SK-N-SH (cell line): ENCODE measurements around the gene MGME1. TPM values are rescaled to one million over a fixed set of nuclear protein-coding genes. Genes with fewer than 3 reads are reported as not detected.

ENCODE experiments used
- CTCF ChIA-PET: fragments of 300-600, 350-600 bp; formaldehyde crosslinking; extraction: SDS; loops from one replicate; lab custom pipeline; 2021; lab: Yijun Ruan, JAX
- POLR2A ChIA-PET: fragments of 350-600 bp; sonication (Branson Sonifier 250); formaldehyde crosslinking; extraction: SDS; loops from one replicate; lab custom pipeline; 2020; ENCODE audit warnings: antibody characterized with exemption, inconsistent platforms; lab: Yijun Ruan, JAX
- DNase-seq: peaks from one replicate; pipeline ENCODE4 v3.0.0; 2012
- H2AFZ ChIP-seq: fragments of 200-600 bp; sonication (generic); 2 replicates; pipeline ENCODE4 v1.8.1; 2016; ENCODE audit warnings: antibody characterized with exemption, mild to moderate bottlenecking, low read depth
- H3F3A ChIP-seq: fragments of 200-600 bp; sonication (generic); replicated peaks from 2 replicates; pipeline ENCODE3; 2016; ENCODE audit warnings: antibody characterized with exemption, mild to moderate bottlenecking; ENCODE audit not compliant: insufficient read depth
- H3K27ac ChIP-seq, 2 experiments: fragments of 200-500 bp in 1 of 2; fragments of 200-600 bp in 1 of 2; sonication (Bioruptor generic) in 1 of 2; sonication (generic), shearing (Covaris generic) in 1 of 2; 2 replicates each; pipeline versions ENCODE4 v1.5.1 to v1.6.1; 2014 to 2016; ENCODE audit warnings: low read depth in 2 of 2, inconsistent platforms in 1 of 2, low read length in 1 of 2, mild to moderate bottlenecking in 1 of 2, mixed read lengths in 1 of 2
- H3K27me3 ChIP-seq: fragments of 200-600 bp; sonication (generic), shearing (Covaris generic); 2 replicates; pipeline ENCODE4 v1.6.1; 2016; ENCODE audit warnings: mixed run types; ENCODE audit not compliant: insufficient read depth
- H3K36me3 ChIP-seq, 2 experiments: fragments of 200-500 bp in 1 of 2; fragments of 200-600 bp in 1 of 2; sonication (Bioruptor generic) in 1 of 2; sonication (generic) in 1 of 2; replicated peaks in 1 of 2; 2 replicates each; pipeline versions ENCODE3 to v1.5.1; 2014 to 2016; ENCODE audit warnings: low read length in 1 of 2, mild to moderate bottlenecking in 1 of 2; ENCODE audit not compliant: insufficient read depth in 2 of 2, control insufficient read depth in 1 of 2
- H3K4me1 ChIP-seq, 2 experiments: fragments of 200-500 bp in 1 of 2; fragments of 200-600 bp in 1 of 2; sonication (Bioruptor generic) in 1 of 2; sonication (generic), shearing (Covaris generic) in 1 of 2; 2 replicates each; pipeline versions ENCODE4 v1.5.1 to v1.6.1; 2014 to 2016; ENCODE audit warnings: low read depth in 1 of 2, low read length in 1 of 2, mixed run types in 1 of 2; ENCODE audit not compliant: insufficient read depth in 2 of 2, control insufficient read depth in 1 of 2
- H3K4me2 ChIP-seq: fragments of 200-600 bp; sonication (generic), shearing (Covaris generic); 2 replicates; pipeline ENCODE4 v1.6.1; 2017; ENCODE audit warnings: mixed run types
- H3K4me3 ChIP-seq, 2 experiments: fragments of 200-500 bp in 1 of 2; fragments of 200-600 bp in 1 of 2; sonication (Bioruptor generic) in 1 of 2; sonication (generic), shearing (Covaris generic) in 1 of 2; 2 replicates each; pipeline versions ENCODE4 v1.5.1 to v1.8.1; 2014 to 2016; ENCODE audit warnings: low read depth in 2 of 2, inconsistent platforms in 1 of 2, low read length in 1 of 2, mild to moderate bottlenecking in 1 of 2, mixed read lengths in 1 of 2, moderate library complexity in 1 of 2
- H3K79me2 ChIP-seq: fragments of 200-600 bp; sonication (generic); 2 replicates; pipeline ENCODE4 v1.8.1; 2017; ENCODE audit warnings: mild to moderate bottlenecking; ENCODE audit not compliant: insufficient read depth
- H3K9ac ChIP-seq: fragments of 200-600 bp; sonication (generic); 2 replicates; pipeline ENCODE4 v1.6.1; 2017; ENCODE audit warnings: mixed run types
- H3K9me2 ChIP-seq: fragments of 200-600 bp; sonication (generic); 2 replicates; pipeline ENCODE4 v1.6.1; 2017; ENCODE audit warnings: mixed run types
- H3K9me3 ChIP-seq: fragments of 200-600 bp; sonication (generic); 2 replicates; pipeline ENCODE4 v1.6.1; 2017; ENCODE audit warnings: mixed run types, mild to moderate bottlenecking, moderate library complexity
- H4K20me1 ChIP-seq: fragments of 200-600 bp; sonication (generic); 2 replicates; pipeline ENCODE4 v1.6.1; 2017; ENCODE audit warnings: mild to moderate bottlenecking, mixed run types; ENCODE audit not compliant: insufficient read depth
- CHD2 ChIP-seq: fragments of 150-350 bp; IDR thresholded peaks from 2 replicates; pipeline ENCODE4 v1.6.1; 2018; ENCODE audit warnings: low read length; ENCODE audit not compliant: partially characterized antibody
- EZH2phosphoT487 ChIP-seq: fragments of 200-600 bp; sonication (generic); IDR thresholded peaks from 2 replicates; pipeline ENCODE4 v1.6.1; 2017; ENCODE audit warnings: low read depth, mixed run types, mild to moderate bottlenecking, antibody characterized with exemption, moderate library complexity, borderline replicate concordance
- FOSL2 ChIP-seq: IDR thresholded peaks from 2 replicates; pipeline ENCODE4 v1.4.0; 2012; ENCODE audit warnings: low read depth, mild to moderate bottlenecking, moderate library complexity, borderline replicate concordance
- FOXJ3 ChIP-seq: sonication (generic); formaldehyde crosslinking; IDR thresholded peaks from 2 replicates; pipeline ENCODE4 v1.5.1; 2020; ENCODE audit warnings: mild to moderate bottlenecking, missing genetic modification reagents
- FOXM1 ChIP-seq: IDR thresholded peaks from 2 replicates; pipeline ENCODE4 v1.4.0; 2012; ENCODE audit warnings: low read depth, mild to moderate bottlenecking
- GATA2 ChIP-seq: sonication (generic); formaldehyde crosslinking; IDR thresholded peaks from 2 replicates; pipeline ENCODE4 v1.5.0; 2020; ENCODE audit warnings: mild to moderate bottlenecking, missing genetic modification reagents
- JUND ChIP-seq: IDR thresholded peaks from 2 replicates; pipeline ENCODE4 v1.4.0; 2012
- MEF2A ChIP-seq: IDR thresholded peaks from 2 replicates; pipeline ENCODE4 v1.4.0; 2012; ENCODE audit warnings: low read depth, borderline replicate concordance
- MXI1 ChIP-seq: IDR thresholded peaks from 2 replicates; pipeline ENCODE4 v1.6.1; 2012; ENCODE audit warnings: mild to moderate bottlenecking, low read depth, low read length, improper control_type of control experiment
- NFIC ChIP-seq: IDR thresholded peaks from 2 replicates; pipeline ENCODE4 v1.4.0; 2012; ENCODE audit warnings: borderline replicate concordance
- NRF1 ChIP-seq: IDR thresholded peaks from 2 replicates; pipeline ENCODE4 v1.6.1; 2012; ENCODE audit warnings: low read depth, mild to moderate bottlenecking, low read length
- RCOR1 ChIP-seq: fragments of 150-350 bp; IDR thresholded peaks from 2 replicates; pipeline ENCODE4 v1.6.1; 2017; ENCODE audit warnings: antibody characterized with exemption, low read length
- RFX5 ChIP-seq: IDR thresholded peaks from 2 replicates; pipeline ENCODE4 v1.6.1; 2012; ENCODE audit warnings: mild to moderate bottlenecking, improper control_type of control experiment, low read length
- SMC3 ChIP-seq: IDR thresholded peaks from 2 replicates; pipeline ENCODE4 v1.6.1; 2012; ENCODE audit warnings: low read depth, low read length, improper control_type of control experiment
- TAF1 ChIP-seq: IDR thresholded peaks from 2 replicates; pipeline ENCODE4 v1.6.1; 2012; ENCODE audit warnings: low read depth, mild to moderate bottlenecking, low read length, moderate library complexity, borderline replicate concordance
- WGBS: methylation state at CpG from one replicate; pipeline ENCODE4 v1.1.6; 2017; ENCODE audit warnings: low lambda C conversion rate; 5-methylcytosine and 5-hydroxymethylcytosine counted together
- polyA plus RNA-seq, 3 experiments: library from polyadenylated mRNA; depleted of rRNA; stranded (reverse); fragments of >200 nt; gene quantifications; 2 replicates each; pipeline ENCODE4 v1.2.3, GENCODE V29; 2012
- TF ChIP-seq, protein P1 (sequence below): fragments of 150-350 bp; IDR thresholded peaks from 2 replicates; pipeline ENCODE4 v1.6.1; 2017; ENCODE audit warnings: antibody characterized with exemption, low read length, low read depth, borderline replicate concordance
- TF ChIP-seq, protein P2 (sequence below): IDR thresholded peaks from 2 replicates; pipeline ENCODE4 v1.4.0; 2012; ENCODE audit warnings: low read depth, borderline replicate concordance
- TF ChIP-seq, protein P3 (sequence below): fragments of 150-350 bp; IDR thresholded peaks from 2 replicates; pipeline ENCODE4 v1.6.1; 2016; ENCODE audit warnings: mild to moderate bottlenecking, low read depth, low read length
- TF ChIP-seq, protein P4 (sequence below): fragments of 200-600 bp; sonication (generic); IDR thresholded peaks from 2 replicates; pipeline ENCODE4 v1.6.1; 2017; ENCODE audit warnings: antibody characterized with exemption, mild to moderate bottlenecking, moderate library complexity

The MGME1 gene
- polyA plus RNA-seq, 1 of the 3 experiments (the other 2 are of a cell fraction), result 7.9 TPM

DNA sequence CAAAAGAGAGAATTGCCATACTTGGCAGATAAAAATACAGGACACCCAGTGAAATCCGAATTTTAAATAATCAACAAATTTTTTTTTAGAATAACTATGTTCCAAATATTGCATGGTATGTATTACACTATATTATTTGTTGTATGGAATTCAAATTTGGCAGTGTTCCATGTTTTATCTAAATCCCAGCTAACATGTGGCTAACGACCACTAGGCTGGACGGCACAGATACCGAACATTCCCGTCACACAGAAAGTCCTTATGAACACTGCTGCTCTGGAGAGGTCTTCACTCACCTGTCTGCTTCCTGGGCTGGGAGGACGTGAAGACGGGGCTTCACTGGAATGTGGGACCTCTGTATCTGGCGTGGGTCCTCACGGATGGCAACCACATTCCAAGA is 33.1 kb upstream of the MGME1 start:
- ChIA-PET CTCF (interaction anchor here (1.0 to 7.0 kb wide), 5 partner anchors 41 to 399 kb away, joined by 3 to 75 read pairs (median 3); partner anchors contain the start of gene RRBP1), POLR2A (no interaction called here)
- no peaks in the 10 kb centered on the region for H4K20me1 ChIP-seq
- peaks cover 0 to 7% of the 10 kb centered on the region in 2 experiments for H3K36me3 ChIP-seq
- H3K4me2 ChIP-seq, result no peak overlapping the region
- WGBS, result 90% methylated on average over 8 of the region's 9 CpGs
- H3K79me2 ChIP-seq, result no peaks in the 10 kb centered on the region
- H3K4me1 ChIP-seq, result peaks cover 0 to 11% of the 10 kb centered on the region in 2 experiments; a peak in 1 of 4 replicates
- DNase-seq, result no peak
- H3K9me3 ChIP-seq, result no peaks in the 10 kb centered on the region
- H3K27me3 ChIP-seq, result no peaks in the 10 kb centered on the region
- H3K4me3 ChIP-seq, result no peak overlapping the region
- H3K9ac ChIP-seq, result no peak overlapping the region
- TF ChIP-seq GATA2, result no peak
- no peak for TF ChIP-seq CHD2
- TF ChIP-seq TAF1, result no peak
- TF ChIP-seq EZH2phosphoT487, result no peak
- no peak for TF ChIP-seq RFX5
- TF ChIP-seq, protein P1, sequence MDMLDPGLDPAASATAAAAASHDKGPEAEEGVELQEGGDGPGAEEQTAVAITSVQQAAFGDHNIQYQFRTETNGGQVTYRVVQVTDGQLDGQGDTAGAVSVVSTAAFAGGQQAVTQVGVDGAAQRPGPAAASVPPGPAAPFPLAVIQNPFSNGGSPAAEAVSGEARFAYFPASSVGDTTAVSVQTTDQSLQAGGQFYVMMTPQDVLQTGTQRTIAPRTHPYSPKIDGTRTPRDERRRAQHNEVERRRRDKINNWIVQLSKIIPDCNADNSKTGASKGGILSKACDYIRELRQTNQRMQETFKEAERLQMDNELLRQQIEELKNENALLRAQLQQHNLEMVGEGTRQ, result no peak
- TF ChIP-seq, protein P2, sequence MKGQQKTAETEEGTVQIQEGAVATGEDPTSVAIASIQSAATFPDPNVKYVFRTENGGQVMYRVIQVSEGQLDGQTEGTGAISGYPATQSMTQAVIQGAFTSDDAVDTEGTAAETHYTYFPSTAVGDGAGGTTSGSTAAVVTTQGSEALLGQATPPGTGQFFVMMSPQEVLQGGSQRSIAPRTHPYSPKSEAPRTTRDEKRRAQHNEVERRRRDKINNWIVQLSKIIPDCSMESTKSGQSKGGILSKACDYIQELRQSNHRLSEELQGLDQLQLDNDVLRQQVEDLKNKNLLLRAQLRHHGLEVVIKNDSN, result no peak
- TF ChIP-seq NFIC, result no peak
- no peak for TF ChIP-seq FOXM1
- TF ChIP-seq JUND, result no peak
- no peak for TF ChIP-seq NRF1
- TF ChIP-seq MXI1, result no peak
- no peak for TF ChIP-seq MEF2A
- TF ChIP-seq FOSL2, result no peak
- TF ChIP-seq, protein P3, sequence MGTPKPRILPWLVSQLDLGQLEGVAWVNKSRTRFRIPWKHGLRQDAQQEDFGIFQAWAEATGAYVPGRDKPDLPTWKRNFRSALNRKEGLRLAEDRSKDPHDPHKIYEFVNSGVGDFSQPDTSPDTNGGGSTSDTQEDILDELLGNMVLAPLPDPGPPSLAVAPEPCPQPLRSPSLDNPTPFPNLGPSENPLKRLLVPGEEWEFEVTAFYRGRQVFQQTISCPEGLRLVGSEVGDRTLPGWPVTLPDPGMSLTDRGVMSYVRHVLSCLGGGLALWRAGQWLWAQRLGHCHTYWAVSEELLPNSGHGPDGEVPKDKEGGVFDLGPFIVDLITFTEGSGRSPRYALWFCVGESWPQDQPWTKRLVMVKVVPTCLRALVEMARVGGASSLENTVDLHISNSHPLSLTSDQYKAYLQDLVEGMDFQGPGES, result no peak
- no peak for TF ChIP-seq SMC3
- TF ChIP-seq RCOR1, result no peak
- TF ChIP-seq, protein P4, sequence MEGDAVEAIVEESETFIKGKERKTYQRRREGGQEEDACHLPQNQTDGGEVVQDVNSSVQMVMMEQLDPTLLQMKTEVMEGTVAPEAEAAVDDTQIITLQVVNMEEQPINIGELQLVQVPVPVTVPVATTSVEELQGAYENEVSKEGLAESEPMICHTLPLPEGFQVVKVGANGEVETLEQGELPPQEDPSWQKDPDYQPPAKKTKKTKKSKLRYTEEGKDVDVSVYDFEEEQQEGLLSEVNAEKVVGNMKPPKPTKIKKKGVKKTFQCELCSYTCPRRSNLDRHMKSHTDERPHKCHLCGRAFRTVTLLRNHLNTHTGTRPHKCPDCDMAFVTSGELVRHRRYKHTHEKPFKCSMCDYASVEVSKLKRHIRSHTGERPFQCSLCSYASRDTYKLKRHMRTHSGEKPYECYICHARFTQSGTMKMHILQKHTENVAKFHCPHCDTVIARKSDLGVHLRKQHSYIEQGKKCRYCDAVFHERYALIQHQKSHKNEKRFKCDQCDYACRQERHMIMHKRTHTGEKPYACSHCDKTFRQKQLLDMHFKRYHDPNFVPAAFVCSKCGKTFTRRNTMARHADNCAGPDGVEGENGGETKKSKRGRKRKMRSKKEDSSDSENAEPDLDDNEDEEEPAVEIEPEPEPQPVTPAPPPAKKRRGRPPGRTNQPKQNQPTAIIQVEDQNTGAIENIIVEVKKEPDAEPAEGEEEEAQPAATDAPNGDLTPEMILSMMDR, result no peak
- TF ChIP-seq FOXJ3 (CRISPR knock-in tag), result no peak
- no peak overlapping the region for H2AFZ ChIP-seq
- peaks cover 4% of the 10 kb centered on the region for H3F3A ChIP-seq
- H3K9me2 ChIP-seq, result no peaks in the 10 kb centered on the region
- no peak overlapping the region for H3K27ac ChIP-seq
